Measurements from ENCODE around the gene ZNF536. TPM values are rescaled to one million over a fixed set of nuclear protein-coding genes. Genes with fewer than 3 reads are reported as not detected.

The ZNF536 gene
- total RNA-seq, 1 experiment from 2014 or later = 0.05 TPM

- Histone ChIP-seq H3K27me3 (ENCODE audit: control insufficient read depth, insufficient read depth, low read length) (peaks cover 14% of the 10 kb centered on the region; the same call in 1 of the 2 replicates), H3K36me3 (ENCODE audit: control insufficient read depth, insufficient read depth, low read length) (no peaks in the 10 kb centered on the region), H3K9me3 (ENCODE audit: control insufficient read depth, insufficient read depth, low read depth, low read length) (no peaks in the 10 kb centered on the region), H3K27ac (ENCODE audit: low read length) (no peak overlapping the region), H3K4me1 (ENCODE audit: control insufficient read depth, insufficient read depth, low read length) (no peaks in the 10 kb centered on the region), H3K4me3 (ENCODE audit: low read depth in 2 of 2, low read length in 2 of 2) (no peak overlapping the region)
- intact Hi-C loops (cut with micrococcal nuclease; ENCODE audit: unreplicated experiment) (no loop called here), in situ Hi-C loops (cut with HindIII; ENCODE audit: low pct_unique_long_range_greater_than_20kb, low sequenced_read_pairs) (no loop called here)
- TF ChIP-seq CTCF (IDR thresholded peaks at IDR 0.05) = no peak
- TF ChIP-seq TCF7L2 (IDR thresholded peaks at IDR 0.05; ENCODE audit: low read depth, low read length) = 0 out of 2 replicates have a peak, but pooled peaks have one; percentile 41
- no peak for TF ChIP-seq POLR2AphosphoS5 (IDR thresholded peaks at IDR 0.05; ENCODE audit: low read depth, low read length)
- TF ChIP-seq SIN3A (IDR thresholded peaks at IDR 0.05; ENCODE audit: borderline replicate concordance, insufficient read depth, low read depth, low read length) = no peak
- TF ChIP-seq REST (IDR thresholded peaks at IDR 0.05; ENCODE audit: insufficient read depth in 1 of 2, low read depth in 2 of 2, low read length in 1 of 2) = no peak
- ATAC-seq (no peak), DNase-seq (ENCODE audit: low read depth, low spot score) (no peak)
- BruUV-seq (replicated peaks) = no TSS peak
- POLR2A ChIA-PET = no interaction called here
- CTCF ChIA-PET = no interaction called here
These were observed 14.5 kb downstream of the ZNF536 start for GRCh38 chr19:30386551-30387143.

- CTCF ChIA-PET = no interaction called here
- intact Hi-C loops (cut with micrococcal nuclease; ENCODE audit: unreplicated experiment) = no loop called here
- POLR2A ChIA-PET = no interaction called here
These were observed 15.3 kb downstream of the ZNF536 start for GRCh38 chr19:30387311-30388115.

More at GRCh38 chr19:30387311-30388115, 15.3 kb downstream of the ZNF536 start:
- Histone ChIP-seq H3K4me3 (ENCODE audit: low read depth in 2 of 2, low read length in 2 of 2) (no peak overlapping the region), H3K4me1 (ENCODE audit: control insufficient read depth, insufficient read depth, low read length) (no peaks in the 10 kb centered on the region), H3K9me3 (ENCODE audit: control insufficient read depth, insufficient read depth, low read depth, low read length) (no peaks in the 10 kb centered on the region), H3K36me3 (ENCODE audit: control insufficient read depth, insufficient read depth, low read length) (no peaks in the 10 kb centered on the region), H3K27ac (ENCODE audit: low read length) (no peak overlapping the region), H3K27me3 (ENCODE audit: control insufficient read depth, insufficient read depth, low read length) (peaks cover 8% of the 10 kb centered on the region)
- no peak for TF ChIP-seq TCF7L2 (IDR thresholded peaks at IDR 0.05; ENCODE audit: low read depth, low read length)
- no peak for TF ChIP-seq REST (IDR thresholded peaks at IDR 0.05; ENCODE audit: insufficient read depth in 1 of 2, low read depth in 2 of 2, low read length in 1 of 2)
- TF ChIP-seq CTCF (IDR thresholded peaks at IDR 0.05) = no peak
- no peak for TF ChIP-seq POLR2AphosphoS5 (IDR thresholded peaks at IDR 0.05; ENCODE audit: low read depth, low read length)
- no peak for TF ChIP-seq SIN3A (IDR thresholded peaks at IDR 0.05; ENCODE audit: borderline replicate concordance, insufficient read depth, low read depth, low read length)
- no peak for DNase-seq (ENCODE audit: low read depth, low spot score)
- in situ Hi-C loops (cut with HindIII; ENCODE audit: low pct_unique_long_range_greater_than_20kb, low sequenced_read_pairs) = no loop called here
- no TSS peak for BruUV-seq (replicated peaks)
- ATAC-seq = no peak
